Right lobe of liver (tissue), 6 donors: ENCODE data around the gene LRFN5. TPM values are rescaled to one million over a fixed set of nuclear protein-coding genes. Genes with fewer than 3 reads are reported as not detected.

Experiments used
- ATAC-seq, 4 donors: fragments of 200-7000 bp; cut with Tn5 transposase; one replicate each; pipeline ENCODE4 v1.9.1; 2020; ENCODE audit warnings: mild to moderate bottlenecking in 4 of 4, moderate library complexity in 4 of 4
- DNase-seq, 3 donors: peaks; one replicate each; pipeline ENCODE4 v3.0.0-alpha.2; 2020
- H3K27ac ChIP-seq, 3 donors: fragments of 200-600 bp; one replicate each; pipeline ENCODE4 v1.8.0; 2022
- H3K27me3 ChIP-seq, 2 donors: fragments of 200-600 bp; one replicate each; pipeline ENCODE4 v1.8.0; 2022
- H3K36me3 ChIP-seq, 4 donors: fragments of 200-600 bp; sonication (generic) in 1 of 4; one replicate each; pipeline versions ENCODE4 v1.5.1 to v1.8.0; 2017 to 2022; ENCODE audit warnings: control low read depth in 1 of 4
- H3K4me1 ChIP-seq, 4 donors: fragments of 200-600 bp; sonication (generic) in 1 of 4; one replicate each; pipeline versions ENCODE4 v1.5.1 to v1.8.0; 2017 to 2022; ENCODE audit warnings: control low read depth in 1 of 4
- H3K4me3 ChIP-seq, 3 donors: fragments of 200-600 bp; one replicate each; pipeline ENCODE4 v1.8.0; 2022
- H3K9me3 ChIP-seq, 4 donors: fragments of 200-600 bp; sonication (generic) in 1 of 4; one replicate each; pipeline versions ENCODE4 v1.5.1 to v1.8.0; 2017 to 2022; ENCODE audit warnings: control low read depth in 1 of 4
- CTCF ChIP-seq, 4 donors: fragments of 200-600 bp in 3 of 4; fragments of 450-650 bp in 1 of 4; IDR thresholded peaks; one replicate each; pipeline versions ENCODE4 v1.5.1 to v1.8.0; 2016 to 2022; ENCODE audit warnings: antibody characterized with exemption in 4 of 4, mild to moderate bottlenecking in 2 of 4
- POLR2A ChIP-seq: fragments of 450-650 bp; IDR thresholded peaks from one replicate; pipeline ENCODE4 v1.6.1; 2017; ENCODE audit warnings: antibody characterized with exemption, mild to moderate bottlenecking
- WGBS: methylation state at CpG from one replicate; pipeline ENCODE4 v1.1.6; 2018; ENCODE audit warnings: low coverage, low lambda C conversion rate; ENCODE audit not compliant: insufficient coverage; ENCODE audit errors: missing lambda C conversion rate; 5-methylcytosine and 5-hydroxymethylcytosine counted together
- intact Hi-C, 2 donors: fragments of 100-400 bp; cut with DNase I; formaldehyde crosslinking; loops; one replicate each; pipeline versions ENCODE4 v1.11.2 to v1.14.1; 2022
- small RNA-seq, 2 experiments: library from RNA; depleted of rRNA; stranded (forward); fragments of <200 nt; gene quantifications; one replicate each; pipeline ENCODE3, GENCODE V24; 2016
- total RNA-seq, 6 experiments: library from RNA; depleted of rRNA in 2 of 6; stranded (reverse); fragments of >200 nt in 2 of 6; fragmentation: NEBNext Ultra II Directional in 3 of 6; extraction: Animal tissue kit (Norgen Biotek cat#: 25700) in 3 of 6; gene quantifications; one replicate each; pipeline versions ENCODE4 v1.1.0 to v1.2.4, GENCODE V29; 2016 to 2023
- donor health status: DM: no; HTN: yes; CAD: no.
- donor health status: DM: no; HTN: no; CAD: no.
- donor health status: DM: no; HTN: no; CAD: no.
- donor health status: DM: no; HTN: yes; CAD: no.
- donor health status: DM: no; HTN: yes; CAD: no.

Gene LRFN5
- total RNA-seq, 6 experiments from 2014 or later = not detected

- no peak overlapping the region for H3K4me3 ChIP-seq
- intact Hi-C loops = no loop called here
- no peak for DNase-seq
- H3K36me3 ChIP-seq = no peaks in the 10 kb centered on the region
- WGBS = 18% methylated on average over 2 of the region's 2 CpGs
- ATAC-seq = no peak
- no peaks in the 10 kb centered on the region for H3K4me1 ChIP-seq
- H3K27me3 ChIP-seq = no peaks in the 10 kb centered on the region
- TF ChIP-seq POLR2A (no peak), CTCF (IDR thresholded peaks at IDR 0.05) (no peak)
- no peaks in the 10 kb centered on the region for H3K9me3 ChIP-seq
- H3K27ac ChIP-seq = no peak overlapping the region
These were observed 318.7 kb downstream of the LRFN5 start for GRCh38 chr14:41925409-41925808.

- WGBS = 55% methylated on average over 7 of the region's 7 CpGs
- Histone ChIP-seq H3K36me3 (no peaks in the 10 kb centered on the region), H3K4me1 (no peaks in the 10 kb centered on the region), H3K27ac (no peak overlapping the region), H3K4me3 (no peak overlapping the region), H3K27me3 (no peaks in the 10 kb centered on the region), H3K9me3 (no peaks in the 10 kb centered on the region)
- no peak for TF ChIP-seq POLR2A
- TF ChIP-seq CTCF (IDR thresholded peaks at IDR 0.05) = no peak
- no peak for ATAC-seq
- intact Hi-C loops = no loop called here
- no peak for DNase-seq
These were observed 343.9 kb downstream of the LRFN5 start for GRCh38 chr14:41950428-41951151.

Small RNA genes lying within 50 kb of the gene (small RNA-seq; reads per million reads assigned to genes)
- 0 reads per million in 2 experiments for gene RF00322
